ENCODE results near the gene CALR. TPM values are rescaled to one million over a fixed set of nuclear protein-coding genes. Genes with fewer than 3 reads are reported as not detected.

CALR gene
- total and polyA plus RNA-seq, 9 of the 15 experiments (the other 6 are each of a cell fraction or from before 2014, with no cell fraction given), result 126 to 811 (median 642) TPM

DNA sequence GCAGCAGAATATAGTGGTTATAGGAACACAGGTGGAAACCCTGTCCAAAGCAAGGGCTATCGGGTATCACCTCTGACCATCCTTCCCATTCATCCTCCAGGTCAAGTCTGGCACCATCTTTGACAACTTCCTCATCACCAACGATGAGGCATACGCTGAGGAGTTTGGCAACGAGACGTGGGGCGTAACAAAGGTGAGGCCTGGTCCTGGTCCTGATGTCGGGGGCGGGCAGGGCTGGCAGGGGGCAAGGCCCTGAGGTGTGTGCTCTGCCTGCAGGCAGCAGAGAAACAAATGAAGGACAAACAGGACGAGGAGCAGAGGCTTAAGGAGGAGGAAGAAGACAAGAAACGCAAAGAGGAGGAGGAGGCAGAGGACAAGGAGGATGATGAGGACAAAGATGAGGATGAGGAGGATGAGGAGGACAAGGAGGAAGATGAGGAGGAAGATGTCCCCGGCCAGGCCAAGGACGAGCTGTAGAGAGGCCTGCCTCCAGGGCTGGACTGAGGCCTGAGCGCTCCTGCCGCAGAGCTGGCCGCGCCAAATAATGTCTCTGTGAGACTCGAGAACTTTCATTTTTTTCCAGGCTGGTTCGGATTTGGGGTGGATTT, 5.1 kb downstream of the CALR start:
- Histone ChIP-seq H3K36me3 (ENCODE audit: control insufficient read depth, insufficient read depth, low read length) (peaks cover 76% of the 10 kb centered on the region), H3K27ac (ENCODE audit: extremely low read depth, low read depth, low read length) (no peak overlapping the region; the same call in 2 of the 3 replicates), H3K4me1 (replicated peaks in 1 of 2; ENCODE audit: control insufficient read depth in 2 of 2, insufficient read depth in 2 of 2, low read length in 2 of 2) (peaks cover 26 to 39% of the 10 kb centered on the region in 2 experiments), H3K4me2 (ENCODE audit: insufficient read depth, low read length) (peak overlapping the region; percentile 32; the same call in 1 of the 2 replicates), H3K27me3 (ENCODE audit: control insufficient read depth in 2 of 2, insufficient read depth in 2 of 2, low read length in 2 of 2) (no peaks in the 10 kb centered on the region), H2AFZ (ENCODE audit: low read depth, low read length) (no peak overlapping the region), H3K79me2 (ENCODE audit: control insufficient read depth, insufficient read depth, low read length) (peaks cover 68% of the 10 kb centered on the region), H4K20me1 (replicated peaks; ENCODE audit: control insufficient read depth, insufficient read depth, low read length) (peaks cover 30% of the 10 kb centered on the region), H3K9me3 (replicated peaks; ENCODE audit: control insufficient read depth, insufficient read depth, low read depth, low read length) (no peaks in the 10 kb centered on the region), H3K9me1 (ENCODE audit: control insufficient read depth, insufficient read depth, low read length) (peaks cover 13% of the 10 kb centered on the region), H3K4me3 (no peak overlapping the region), H3K9ac (ENCODE audit: insufficient read depth in 1 of 2, low read depth in 2 of 2, low read length in 2 of 2) (peak overlapping the region in 1 of 2 experiments; percentile 82; a peak in 1 of 4 replicates)
- BruUV-seq (replicated peaks), result no TSS peak
- DNase-seq (ENCODE audit: extremely low read depth in 1 of 4, low spot score in 3 of 4) (peak in 1 of 4 experiments; percentile 8), ATAC-seq (no peak), FAIRE-seq (no peak)
- ChIA-PET CTCF (ENCODE audit: low intra/inter-chr PET ratio) (no interaction called here), POLR2A (interaction anchor here (0.6 to 0.8 kb wide), 2 partner anchors 34 to 58 kb away, joined by 3 read pairs; no protein-coding TSS in a partner anchor)
- intact Hi-C loops (cut with micrococcal nuclease) (no loop called here), in situ Hi-C loops (cut with MboI) (no loop called here)
- WGBS (ENCODE audit: insufficient coverage, low coverage, missing lambda C conversion rate), result 82% methylated on average over 12 of the region's 18 CpGs
- TF ChIP-seq, protein P1, sequence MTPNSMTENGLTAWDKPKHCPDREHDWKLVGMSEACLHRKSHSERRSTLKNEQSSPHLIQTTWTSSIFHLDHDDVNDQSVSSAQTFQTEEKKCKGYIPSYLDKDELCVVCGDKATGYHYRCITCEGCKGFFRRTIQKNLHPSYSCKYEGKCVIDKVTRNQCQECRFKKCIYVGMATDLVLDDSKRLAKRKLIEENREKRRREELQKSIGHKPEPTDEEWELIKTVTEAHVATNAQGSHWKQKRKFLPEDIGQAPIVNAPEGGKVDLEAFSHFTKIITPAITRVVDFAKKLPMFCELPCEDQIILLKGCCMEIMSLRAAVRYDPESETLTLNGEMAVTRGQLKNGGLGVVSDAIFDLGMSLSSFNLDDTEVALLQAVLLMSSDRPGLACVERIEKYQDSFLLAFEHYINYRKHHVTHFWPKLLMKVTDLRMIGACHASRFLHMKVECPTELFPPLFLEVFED (CRISPR knock-in tag; conservative IDR thresholded peaks at IDR 0.05), result 0 out of 2 replicates have a peak, but pooled peaks have one; percentile 24
- no peak for TF ChIP-seq ZNF253 (CRISPR knock-in tag; conservative IDR thresholded peaks at IDR 0.05)
- peak; percentile 28; the same call in 1 of the 2 replicates for TF ChIP-seq POLR2G (IDR thresholded peaks at IDR 0.05; ENCODE audit: low read depth, low read length)
- peak; percentile 73; the same call in 1 of the 2 replicates for TF ChIP-seq THRAP3 (IDR thresholded peaks at IDR 0.05; ENCODE audit: borderline replicate concordance)
- TF ChIP-seq ZBED1 (IDR thresholded peaks at IDR 0.05), result no peak
- peak; percentile 76; the same call in 1 of the 2 replicates for TF ChIP-seq PML (IDR thresholded peaks at IDR 0.05; ENCODE audit: low read length)
- no peak for TF ChIP-seq CUX1 (CRISPR knock-in tag; IDR thresholded peaks at IDR 0.05)
- 0 out of 2 replicates have a peak, but pooled peaks have one; percentile 52 for TF ChIP-seq ZBTB26 (CRISPR knock-in tag; IDR thresholded peaks at IDR 0.05)
- no peak for TF ChIP-seq CREB1 (IDR thresholded peaks at IDR 0.05)
- 0 out of 2 replicates have a peak, but pooled peaks have one; percentile 41 for TF ChIP-seq CREB1 (CRISPR knock-in tag; IDR thresholded peaks at IDR 0.05)
- TF ChIP-seq RBFOX2 (IDR thresholded peaks at IDR 0.05; ENCODE audit: low read depth, low read length), result peak; percentile 61
- TF ChIP-seq ZNF263 (CRISPR knock-in tag; IDR thresholded peaks at IDR 0.05; ENCODE audit: borderline replicate concordance), result peak; percentile 76; the same call in 1 of the 2 replicates
- peak in 1 of 2 experiments; percentile 35; a peak in 1 of 4 replicates for TF ChIP-seq MLLT1 (IDR thresholded peaks at IDR 0.05)
